Gastroesophageal sphincter (tissue), 4 donors: Measurements from ENCODE around the gene VPS26C. TPM values are rescaled to one million over a fixed set of nuclear protein-coding genes. Genes with fewer than 3 reads are reported as not detected.
A peak's percentile ranks its signal among the peaks of the same experiment; 100 is the strongest.

Source experiments
- ATAC-seq: fragments of 150-250 bp; one replicate; pipeline ENCODE4 v1.9.1; 2016; ENCODE audit warnings: mild to moderate bottlenecking, moderate library complexity
- H3K27ac ChIP-seq, 4 donors: fragments of 200-600 bp; sonication (generic) in 3 of 4; 1 replicate in 3 of 4; 2 replicates in 1 of 4; pipeline ENCODE4 v1.5.1; 2016 to 2019
- H3K27me3 ChIP-seq: fragments of 200-600 bp; sonication (generic); one replicate; pipeline ENCODE4 v1.5.1; 2019
- H3K36me3 ChIP-seq, 2 donors: fragments of 200-600 bp; sonication (generic); one replicate each; pipeline ENCODE4 v1.5.1; 2019; ENCODE audit warnings: control low read depth in 1 of 2
- H3K4me1 ChIP-seq, 3 donors: fragments of 200-600 bp; sonication (generic); 1 replicate in 2 of 3; 2 replicates in 1 of 3; pipeline ENCODE4 v1.5.1; 2016 to 2019; ENCODE audit warnings: control low read depth in 2 of 3
- H3K4me3 ChIP-seq, 2 donors: fragments of 200-600 bp; sonication (generic); one replicate each; pipeline ENCODE4 v1.5.1; 2019; ENCODE audit warnings: mild to moderate bottlenecking in 1 of 2, moderate library complexity in 1 of 2
- H3K9me3 ChIP-seq, 3 donors: fragments of 200-600 bp; sonication (generic); one replicate each; pipeline ENCODE4 v1.5.1; 2017 to 2019; ENCODE audit warnings: control low read depth in 2 of 3
- EP300 ChIP-seq: sonication (generic); formaldehyde crosslinking; IDR thresholded peaks from one replicate; pipeline ENCODE4 v1.6.1; 2017; ENCODE audit warnings: antibody characterized with exemption, mild to moderate bottlenecking
- POLR2A ChIP-seq, 2 donors: fragments of 450-650 bp; IDR thresholded peaks; one replicate each; pipeline ENCODE4 v1.6.1; 2017; ENCODE audit warnings: antibody characterized with exemption in 2 of 2, mild to moderate bottlenecking in 2 of 2, moderate library complexity in 1 of 2
- POLR2AphosphoS5 ChIP-seq: sonication (generic); formaldehyde crosslinking; IDR thresholded peaks from one replicate; pipeline ENCODE4 v1.6.1; 2017; ENCODE audit warnings: antibody characterized with exemption
- WGBS, 2 donors: methylation state at CpG; one replicate each; pipeline ENCODE4 v1.1.5; 2018; ENCODE audit warnings: low coverage in 1 of 2; 5-methylcytosine and 5-hydroxymethylcytosine counted together
- total RNA-seq, 4 donors: library from RNA; depleted of rRNA; stranded (reverse); fragments of >200 nt; gene quantifications; one replicate each; pipeline ENCODE4 v1.1.0, GENCODE V29; 2016
- TF ChIP-seq, protein P1 (sequence below), 4 experiments: fragments of 200-600 bp in 2 of 4; fragments of 450-650 bp in 2 of 4; sonication (generic) in 1 of 4; IDR thresholded peaks; one replicate each; pipeline ENCODE4 v1.5.1; 2017 to 2019; ENCODE audit warnings: antibody characterized with exemption in 4 of 4, mild to moderate bottlenecking in 2 of 4, moderate library complexity in 2 of 4

Gene VPS26C
- total RNA-seq, 4 donors from 2014 or later = 67.0 to 72.3 (median 68.4) TPM

DNA sequence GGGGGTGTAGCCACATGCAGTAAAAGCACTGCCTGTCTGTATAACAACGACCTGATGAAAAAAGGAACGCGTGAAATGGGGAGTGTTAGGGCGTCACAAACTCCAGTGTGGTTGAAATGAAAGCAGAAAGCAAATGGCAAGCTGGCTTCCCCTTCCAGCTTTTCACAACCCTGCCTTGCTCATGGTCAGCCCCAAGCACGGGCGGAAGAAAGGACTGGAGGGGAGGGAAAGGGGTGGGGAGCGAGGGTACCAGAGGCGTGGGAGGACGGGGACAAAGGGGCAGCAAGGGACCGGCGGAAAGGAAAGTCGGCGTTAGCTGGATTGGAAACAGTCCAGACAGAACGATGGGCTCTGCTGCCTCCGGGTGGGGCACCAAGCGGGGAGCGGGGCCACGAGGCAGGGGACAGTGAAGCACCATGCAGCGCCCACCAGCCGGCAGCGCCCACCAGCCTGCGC is 9.6 kb downstream of the VPS26C start:
- WGBS, 2 donors = 1 to 14% methylated on average over 7 to 18 of the region's 22 CpGs
- Histone ChIP-seq H3K27ac (peak overlapping the region in 3 of 4 donors; percentile 79 to 84 (median 82)), H3K27me3 (no peaks in the 10 kb centered on the region), H3K36me3 (no peaks in the 10 kb centered on the region), H3K9me3 (no peaks in the 10 kb centered on the region), H3K4me1 (peaks cover 0 to 62% (median 7%) of the 10 kb centered on the region in 3 donors), H3K4me3 (peak overlapping the region; percentile 27 to 63)
- TF ChIP-seq EP300 = no peak
- TF ChIP-seq, protein P1, sequence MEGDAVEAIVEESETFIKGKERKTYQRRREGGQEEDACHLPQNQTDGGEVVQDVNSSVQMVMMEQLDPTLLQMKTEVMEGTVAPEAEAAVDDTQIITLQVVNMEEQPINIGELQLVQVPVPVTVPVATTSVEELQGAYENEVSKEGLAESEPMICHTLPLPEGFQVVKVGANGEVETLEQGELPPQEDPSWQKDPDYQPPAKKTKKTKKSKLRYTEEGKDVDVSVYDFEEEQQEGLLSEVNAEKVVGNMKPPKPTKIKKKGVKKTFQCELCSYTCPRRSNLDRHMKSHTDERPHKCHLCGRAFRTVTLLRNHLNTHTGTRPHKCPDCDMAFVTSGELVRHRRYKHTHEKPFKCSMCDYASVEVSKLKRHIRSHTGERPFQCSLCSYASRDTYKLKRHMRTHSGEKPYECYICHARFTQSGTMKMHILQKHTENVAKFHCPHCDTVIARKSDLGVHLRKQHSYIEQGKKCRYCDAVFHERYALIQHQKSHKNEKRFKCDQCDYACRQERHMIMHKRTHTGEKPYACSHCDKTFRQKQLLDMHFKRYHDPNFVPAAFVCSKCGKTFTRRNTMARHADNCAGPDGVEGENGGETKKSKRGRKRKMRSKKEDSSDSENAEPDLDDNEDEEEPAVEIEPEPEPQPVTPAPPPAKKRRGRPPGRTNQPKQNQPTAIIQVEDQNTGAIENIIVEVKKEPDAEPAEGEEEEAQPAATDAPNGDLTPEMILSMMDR (IDR thresholded peaks at IDR 0.05) = no peak
- no peak for TF ChIP-seq POLR2AphosphoS5
- no peak for TF ChIP-seq POLR2A (IDR thresholded peaks at IDR 0.05)
- peak; percentile 50 for ATAC-seq

DNA sequence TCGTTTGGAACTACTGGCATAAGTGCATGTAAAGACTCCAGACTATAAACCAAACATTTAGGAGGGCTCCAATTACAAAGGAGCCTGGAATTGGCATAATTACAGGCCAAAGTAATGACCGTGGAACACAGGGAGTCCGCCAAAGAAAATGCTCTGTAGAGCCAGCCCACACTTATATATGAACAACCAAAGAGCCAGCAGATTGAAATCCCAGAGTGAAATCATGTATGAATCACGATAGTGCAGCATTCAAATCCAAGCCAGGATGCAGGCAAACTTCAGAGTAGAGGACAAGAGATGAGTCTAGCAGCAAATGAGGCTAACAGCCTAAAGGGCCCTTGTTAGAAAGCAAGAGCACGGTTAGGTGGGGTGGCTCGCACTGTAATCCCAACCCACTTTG is 13.1 kb downstream of the VPS26C start:
- WGBS, 2 donors = 41 to 51% methylated on average over 4 to 6 of the region's 6 CpGs

DNA sequence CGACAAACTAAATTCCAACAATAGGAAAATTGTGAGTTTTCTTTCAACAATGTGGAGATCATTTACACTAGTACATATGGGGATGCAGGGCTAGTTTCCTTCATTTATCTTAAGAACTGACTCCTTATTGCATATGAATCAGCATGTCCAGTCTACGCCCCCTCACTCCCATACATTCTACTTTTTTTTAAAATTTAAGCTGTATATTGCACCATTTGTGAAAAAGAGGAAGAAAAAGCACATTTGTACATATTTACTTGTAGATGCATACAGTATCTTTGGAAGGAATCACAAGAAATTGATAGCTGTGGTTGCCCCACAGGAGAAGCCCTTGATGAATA is 15.9 kb downstream of the VPS26C start:
- 69 to 80% methylated on average over 2 of the region's 2 CpGs for WGBS, 2 donors
- H3K27me3 ChIP-seq = no peaks in the 10 kb centered on the region
- no peak overlapping the region for H3K27ac ChIP-seq
- ATAC-seq = no peak
- peaks cover 0 to 41% (median 0%) of the 10 kb centered on the region in 3 donors for H3K4me1 ChIP-seq
- H3K4me3 ChIP-seq = no peak overlapping the region
- TF ChIP-seq POLR2A (IDR thresholded peaks at IDR 0.05) = no peak
- TF ChIP-seq, protein P1 (IDR thresholded peaks at IDR 0.05) = no peak
- TF ChIP-seq POLR2AphosphoS5 = no peak
- no peak for TF ChIP-seq EP300
- H3K36me3 ChIP-seq = no peaks in the 10 kb centered on the region
- H3K9me3 ChIP-seq = no peaks in the 10 kb centered on the region

More for the DNA sequence above, 13.1 kb downstream of the VPS26C start:
- Histone ChIP-seq H3K27ac (no peak overlapping the region), H3K9me3 (no peaks in the 10 kb centered on the region), H3K4me3 (no peak overlapping the region), H3K36me3 (no peaks in the 10 kb centered on the region), H3K4me1 (peaks cover 0 to 59% (median 7%) of the 10 kb centered on the region in 3 donors), H3K27me3 (no peaks in the 10 kb centered on the region)
- TF ChIP-seq, protein P1 (IDR thresholded peaks at IDR 0.05) = no peak
- no peak for TF ChIP-seq POLR2A (IDR thresholded peaks at IDR 0.05)
- ATAC-seq = no peak

DNA sequence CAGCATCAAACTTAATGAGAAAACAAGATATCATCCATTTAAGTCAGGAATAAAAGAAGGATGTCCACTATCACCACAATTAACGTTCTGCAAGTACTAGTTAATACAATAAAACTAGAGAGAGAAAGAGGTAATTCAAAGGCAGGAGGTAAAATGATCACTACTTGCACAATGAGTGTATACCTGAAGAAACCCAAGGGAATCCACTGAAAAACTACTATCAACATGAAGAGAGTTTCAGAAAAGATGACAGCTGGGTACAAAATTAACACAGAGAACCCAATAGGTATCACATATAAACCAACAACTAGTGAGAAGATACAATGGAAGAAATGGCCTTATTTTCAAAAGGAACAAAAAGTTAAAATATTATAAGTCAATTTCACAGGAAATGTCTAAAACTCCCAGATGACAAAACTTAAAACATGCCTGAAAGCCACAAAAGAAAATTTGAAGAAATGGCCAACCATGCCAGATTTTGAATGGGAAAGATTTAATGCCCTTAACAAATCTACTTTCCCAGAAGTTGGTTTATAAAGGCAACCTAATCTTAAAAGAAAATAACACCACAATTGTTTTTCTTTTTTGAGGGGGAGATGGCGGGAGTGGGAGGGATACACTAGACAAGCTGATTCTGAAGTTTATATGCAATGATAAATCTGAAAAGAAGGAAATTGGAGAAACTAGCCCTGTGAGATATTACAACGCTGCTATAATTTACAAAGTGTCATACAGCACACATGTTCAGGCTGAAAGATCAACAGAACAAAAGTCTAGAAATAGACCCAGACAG is 17.8 kb downstream of the VPS26C start:
- TF ChIP-seq EP300 (no peak), POLR2AphosphoS5 (no peak), POLR2A (IDR thresholded peaks at IDR 0.05) (no peak)
- TF ChIP-seq, protein P1 (IDR thresholded peaks at IDR 0.05) = no peak
- no peak overlapping the region for H3K27ac ChIP-seq

DNA sequence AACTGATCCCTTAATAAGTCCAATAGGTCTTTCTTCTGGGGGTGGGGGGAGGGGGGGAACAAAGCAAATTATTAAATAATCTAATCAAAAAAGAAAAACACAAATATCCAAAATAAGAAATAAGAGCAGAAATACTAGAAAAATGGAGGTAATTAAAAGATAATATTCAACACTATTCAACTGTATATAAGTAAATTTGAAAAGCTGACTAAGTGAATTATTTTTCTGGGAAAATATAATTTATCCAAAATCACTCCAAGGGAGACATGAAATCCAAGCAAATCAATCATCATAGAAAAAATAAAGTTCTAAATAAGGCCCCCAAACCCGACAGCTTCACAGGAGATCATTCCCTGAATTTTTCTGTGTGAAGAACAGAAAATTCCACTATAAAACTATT is 18.8 kb downstream of the VPS26C start:
- H3K9me3 ChIP-seq = no peaks in the 10 kb centered on the region
- ATAC-seq = no peak
- H3K27ac ChIP-seq = no peak overlapping the region
- H3K4me3 ChIP-seq = no peak overlapping the region
- peaks cover 0 to 28% (median 0%) of the 10 kb centered on the region in 3 donors for H3K4me1 ChIP-seq
- peaks cover 0 to 3% of the 10 kb centered on the region in 2 donors for H3K36me3 ChIP-seq
- TF ChIP-seq EP300 = no peak
- TF ChIP-seq, protein P1 (IDR thresholded peaks at IDR 0.05) = no peak
- TF ChIP-seq POLR2AphosphoS5 = no peak
- TF ChIP-seq POLR2A (IDR thresholded peaks at IDR 0.05) = no peak
- WGBS, 2 donors = 92 to 100% methylated on average over 1 of the region's 1 CpG
- H3K27me3 ChIP-seq = no peaks in the 10 kb centered on the region

More for the DNA sequence above, 17.8 kb downstream of the VPS26C start:
- Histone ChIP-seq H3K27me3 (no peaks in the 10 kb centered on the region), H3K9me3 (no peaks in the 10 kb centered on the region), H3K36me3 (peaks cover 0 to 3% of the 10 kb centered on the region in 2 donors), H3K4me1 (peaks cover 0 to 37% (median 0%) of the 10 kb centered on the region in 3 donors), H3K4me3 (no peak overlapping the region)
- 71 to 81% methylated on average over 3 of the region's 3 CpGs for WGBS, 2 donors
- ATAC-seq = no peak
